Measurements from ENCODE around the gene DOCK8.

The DOCK8 gene

DNA sequence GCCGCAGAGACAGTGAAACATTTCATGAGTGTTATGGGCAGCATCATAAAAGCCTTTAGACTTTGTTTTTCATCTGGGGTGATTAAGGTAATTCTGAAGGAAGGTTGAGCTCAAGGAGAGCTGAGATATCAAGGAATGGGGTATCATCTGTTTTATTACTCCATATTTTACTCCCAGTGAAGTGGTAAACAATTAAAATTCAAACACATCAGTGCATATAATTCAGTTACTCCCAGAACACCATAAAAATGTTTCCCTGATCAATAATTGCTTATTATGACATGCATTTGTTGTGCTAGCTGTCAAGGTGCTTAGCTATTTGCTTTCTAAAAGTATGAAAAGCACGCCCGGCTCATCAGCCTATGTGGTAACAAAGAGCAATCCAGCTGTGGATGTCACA is 81.7 kb downstream of the DOCK8 start:
- Histone ChIP-seq H3F3A (ENCODE audit: insufficient read depth, low read length) (no peaks in the 10 kb centered on the region), H3K4me1 (ENCODE audit: insufficient read depth, low read length, severe bottlenecking) (peaks cover 7% of the 10 kb centered on the region), H3K4me2 (ENCODE audit: low read length) (no peak overlapping the region), H2AFZ (ENCODE audit: low read length) (no peak overlapping the region), H3K27me3 (ENCODE audit: insufficient read depth, low read length) (no peaks in the 10 kb centered on the region), H3K4me3 (ENCODE audit: low read depth, low read length, poor library complexity, severe bottlenecking) (no peak overlapping the region), H4K20me1 (ENCODE audit: insufficient read depth, low read length) (no peaks in the 10 kb centered on the region), H3K9ac (ENCODE audit: low read length) (no peak overlapping the region), H3K9me3 (ENCODE audit: low read length) (no peaks in the 10 kb centered on the region), H3K36me3 (ENCODE audit: insufficient read depth, low read length) (no peaks in the 10 kb centered on the region), H3K27ac (ENCODE audit: low read depth, low read length, poor library complexity, severe bottlenecking) (no peak overlapping the region), H3K79me2 (ENCODE audit: insufficient read depth, low read length) (no peaks in the 10 kb centered on the region), H3K9me2 (ENCODE audit: low read depth, low read length) (no peaks in the 10 kb centered on the region)
- TF ChIP-seq, protein P1, sequence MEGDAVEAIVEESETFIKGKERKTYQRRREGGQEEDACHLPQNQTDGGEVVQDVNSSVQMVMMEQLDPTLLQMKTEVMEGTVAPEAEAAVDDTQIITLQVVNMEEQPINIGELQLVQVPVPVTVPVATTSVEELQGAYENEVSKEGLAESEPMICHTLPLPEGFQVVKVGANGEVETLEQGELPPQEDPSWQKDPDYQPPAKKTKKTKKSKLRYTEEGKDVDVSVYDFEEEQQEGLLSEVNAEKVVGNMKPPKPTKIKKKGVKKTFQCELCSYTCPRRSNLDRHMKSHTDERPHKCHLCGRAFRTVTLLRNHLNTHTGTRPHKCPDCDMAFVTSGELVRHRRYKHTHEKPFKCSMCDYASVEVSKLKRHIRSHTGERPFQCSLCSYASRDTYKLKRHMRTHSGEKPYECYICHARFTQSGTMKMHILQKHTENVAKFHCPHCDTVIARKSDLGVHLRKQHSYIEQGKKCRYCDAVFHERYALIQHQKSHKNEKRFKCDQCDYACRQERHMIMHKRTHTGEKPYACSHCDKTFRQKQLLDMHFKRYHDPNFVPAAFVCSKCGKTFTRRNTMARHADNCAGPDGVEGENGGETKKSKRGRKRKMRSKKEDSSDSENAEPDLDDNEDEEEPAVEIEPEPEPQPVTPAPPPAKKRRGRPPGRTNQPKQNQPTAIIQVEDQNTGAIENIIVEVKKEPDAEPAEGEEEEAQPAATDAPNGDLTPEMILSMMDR (IDR thresholded peaks at IDR 0.05; ENCODE audit: low read length) = no peak
- TF ChIP-seq EZH2 (IDR thresholded peaks at IDR 0.05; ENCODE audit: borderline replicate concordance, low read length) = no peak

DNA sequence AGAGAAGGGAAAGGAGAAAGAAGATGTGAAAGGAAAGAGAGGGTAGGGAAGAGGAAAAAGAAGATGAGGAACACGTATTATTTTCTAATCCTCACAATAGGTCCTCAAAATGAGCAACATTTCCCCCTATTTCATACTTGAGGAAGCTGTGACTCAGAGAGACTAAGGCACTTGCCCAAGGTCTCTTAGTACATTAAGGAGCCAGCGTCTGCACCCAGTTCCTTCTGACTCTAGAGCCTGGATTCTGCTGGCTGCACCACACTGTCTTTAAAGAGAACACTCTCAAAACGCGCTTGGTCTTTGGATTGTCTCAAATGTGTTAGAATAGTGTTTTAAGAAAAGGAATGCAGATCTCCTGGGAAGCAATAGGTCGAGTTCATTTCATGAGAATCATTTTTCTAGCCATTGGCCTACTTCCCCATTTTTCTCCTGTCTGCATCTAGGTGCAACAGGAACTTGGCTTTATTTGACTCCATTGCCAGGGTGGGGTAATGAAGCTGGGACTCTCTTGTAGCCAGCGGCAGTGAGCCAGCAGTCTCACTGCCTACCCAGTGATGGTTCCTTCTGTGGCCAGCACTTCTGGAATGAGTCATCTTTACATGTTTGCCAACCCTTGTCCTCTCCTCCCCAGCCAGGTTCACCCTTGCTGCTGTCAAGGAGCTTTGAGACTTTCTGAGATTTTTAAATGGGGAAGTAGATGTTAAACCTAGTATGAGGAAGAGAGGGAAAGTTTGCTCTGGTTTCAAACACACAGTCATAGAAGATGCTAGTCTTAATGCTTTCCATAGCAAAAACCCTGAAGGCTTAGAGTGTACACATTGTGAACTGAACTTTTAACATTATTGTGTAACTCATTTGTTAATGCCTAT is 82.7 kb downstream of the DOCK8 start:
- Histone ChIP-seq H3K4me1 (ENCODE audit: insufficient read depth, low read length, severe bottlenecking) (peaks cover 7% of the 10 kb centered on the region), H3K9me3 (ENCODE audit: low read length) (no peaks in the 10 kb centered on the region), H3K4me2 (ENCODE audit: low read length) (no peak overlapping the region), H2AFZ (ENCODE audit: low read length) (no peak overlapping the region), H3K9ac (ENCODE audit: low read length) (no peak overlapping the region), H3F3A (ENCODE audit: insufficient read depth, low read length) (no peaks in the 10 kb centered on the region), H3K27me3 (ENCODE audit: insufficient read depth, low read length) (no peaks in the 10 kb centered on the region), H3K36me3 (ENCODE audit: insufficient read depth, low read length) (no peaks in the 10 kb centered on the region), H3K9me2 (ENCODE audit: low read depth, low read length) (no peaks in the 10 kb centered on the region), H4K20me1 (ENCODE audit: insufficient read depth, low read length) (no peaks in the 10 kb centered on the region), H3K27ac (ENCODE audit: low read depth, low read length, poor library complexity, severe bottlenecking) (no peak overlapping the region), H3K4me3 (ENCODE audit: low read depth, low read length, poor library complexity, severe bottlenecking) (no peak overlapping the region), H3K79me2 (ENCODE audit: insufficient read depth, low read length) (no peaks in the 10 kb centered on the region)
- no peak for TF ChIP-seq EZH2 (IDR thresholded peaks at IDR 0.05; ENCODE audit: borderline replicate concordance, low read length)
- TF ChIP-seq, protein P1 (IDR thresholded peaks at IDR 0.05; ENCODE audit: low read length) = no peak

DNA sequence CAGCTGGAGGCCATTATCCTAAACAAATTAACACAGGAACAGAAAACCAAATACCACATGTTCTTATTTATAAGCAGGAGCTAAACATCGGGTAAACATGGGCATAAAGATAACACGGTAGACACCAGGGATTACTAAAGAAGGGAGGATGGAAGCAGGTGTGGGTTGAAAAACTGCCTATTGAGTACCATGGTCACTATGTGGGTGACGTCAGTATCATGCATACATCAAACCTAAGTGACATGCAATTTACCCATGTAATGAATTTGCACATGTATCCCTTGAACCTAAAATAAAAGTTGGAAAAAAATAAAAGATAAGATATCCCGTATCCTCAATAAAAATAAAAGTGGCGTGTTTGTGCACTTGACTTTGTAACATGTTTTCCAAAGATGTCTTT is 88.8 kb downstream of the DOCK8 start:
- H3K9me2 ChIP-seq (ENCODE audit: low read depth, low read length) = no peaks in the 10 kb centered on the region
- H3K36me3 ChIP-seq (ENCODE audit: insufficient read depth, low read length) = no peaks in the 10 kb centered on the region
- H3K9ac ChIP-seq (ENCODE audit: low read length) = no peak overlapping the region
- H3K27ac ChIP-seq (ENCODE audit: low read depth, low read length, poor library complexity, severe bottlenecking) = no peak overlapping the region
- H3K27me3 ChIP-seq (ENCODE audit: insufficient read depth, low read length) = no peaks in the 10 kb centered on the region
- no peaks in the 10 kb centered on the region for H3K9me3 ChIP-seq (ENCODE audit: low read length)
- H3K4me1 ChIP-seq (ENCODE audit: insufficient read depth, low read length, severe bottlenecking) = no peaks in the 10 kb centered on the region
- H4K20me1 ChIP-seq (ENCODE audit: insufficient read depth, low read length) = no peaks in the 10 kb centered on the region
- H3F3A ChIP-seq (ENCODE audit: insufficient read depth, low read length) = no peaks in the 10 kb centered on the region
- no peak for TF ChIP-seq EZH2 (IDR thresholded peaks at IDR 0.05; ENCODE audit: borderline replicate concordance, low read length)
- TF ChIP-seq, protein P1 (IDR thresholded peaks at IDR 0.05; ENCODE audit: low read length) = no peak
- H2AFZ ChIP-seq (ENCODE audit: low read length) = no peak overlapping the region
- no peaks in the 10 kb centered on the region for H3K79me2 ChIP-seq (ENCODE audit: insufficient read depth, low read length)
- no peak overlapping the region for H3K4me2 ChIP-seq (ENCODE audit: low read length)
- no peak overlapping the region for H3K4me3 ChIP-seq (ENCODE audit: low read depth, low read length, poor library complexity, severe bottlenecking)

Measured in OCI-LY1 (cell line).